PC-9 (cell line): ENCODE data around the gene LYZL6. TPM values are rescaled to one million over a fixed set of nuclear protein-coding genes. Genes with fewer than 3 reads are reported as not detected.
"Not testable (repeated sequence)": the region's sequence is repeated elsewhere in the genome, so short reads cannot be mapped to it uniquely, and the experiment has no call there.

Experiments used
- BruUV-seq: library from RNA; stranded (reverse); fragments of 400-500 nt; replicated peaks from 2 replicates; lab custom pipeline; 2021; lab: Mats Ljungman, UMichigan
- CTCF ChIA-PET: fragments of 300-600 bp; sonication (Branson Sonifier 250); formaldehyde crosslinking; loops from one replicate; lab custom pipeline; 2022; ENCODE audit warnings: antibody characterized with exemption; lab: Charles Lee
- POLR2A ChIA-PET: fragments of 300-600 bp; sonication (Branson Sonifier 250); formaldehyde crosslinking; loops from one replicate; lab custom pipeline; 2022; ENCODE audit warnings: antibody characterized with exemption; ENCODE audit not compliant: unreplicated experiment; lab: Charles Lee
- DNase-seq, 2 experiments: peaks; one replicate each; pipeline versions ENCODE4 v3.0.0 to v3.0.0-alpha.2; 2015 to 2022; ENCODE audit warnings: mixed read lengths in 1 of 2
- H2AFZ ChIP-seq: fragments of 200-600 bp; sonication (generic); 2 replicates; pipeline ENCODE4 v1.8.1; 2017; ENCODE audit warnings: antibody characterized with exemption
- H3F3A ChIP-seq: fragments of 200-600 bp; sonication (generic); 2 replicates; pipeline ENCODE4 v1.8.1; 2017; ENCODE audit warnings: antibody characterized with exemption, mild to moderate bottlenecking, low read depth; ENCODE audit not compliant: insufficient read depth
- H3K27ac ChIP-seq: fragments of 200-600 bp; sonication (generic); 2 replicates; pipeline ENCODE4 v1.6.1; 2016; ENCODE audit warnings: mixed run types
- H3K27me3 ChIP-seq: fragments of 200-600 bp; sonication (generic); 2 replicates; pipeline ENCODE4 v1.6.1; 2016; ENCODE audit warnings: low read depth, mixed run types; ENCODE audit not compliant: insufficient read depth
- H3K36me3 ChIP-seq: fragments of 200-600 bp; sonication (generic); 2 replicates; pipeline ENCODE4 v1.6.1; 2016; ENCODE audit warnings: low read depth, mixed run types
- H3K4me1 ChIP-seq: fragments of 200-600 bp; sonication (generic); replicated peaks from 2 replicates; pipeline ENCODE4 v1.6.1; 2016; ENCODE audit warnings: mixed run types; ENCODE audit not compliant: insufficient read depth
- H3K4me2 ChIP-seq: fragments of 200-600 bp; sonication (generic); 2 replicates; pipeline ENCODE4 v1.6.1; 2017; ENCODE audit warnings: mixed run types
- H3K4me3 ChIP-seq: fragments of 200-600 bp; sonication (generic); 2 replicates; pipeline ENCODE4 v1.6.1; 2016; ENCODE audit warnings: mixed run types
- H3K79me2 ChIP-seq: fragments of 200-600 bp; sonication (generic); 2 replicates; pipeline ENCODE4 v1.6.1; 2017; ENCODE audit warnings: low read depth, mixed run types
- H3K9me2 ChIP-seq: fragments of 200-600 bp; sonication (generic); 2 replicates; pipeline ENCODE4 v1.8.1; 2017; ENCODE audit warnings: mild to moderate bottlenecking; ENCODE audit not compliant: insufficient read depth
- H3K9me3 ChIP-seq: fragments of 200-600 bp; sonication (generic); 2 replicates; pipeline ENCODE4 v1.8.1; 2016; ENCODE audit warnings: low read depth; ENCODE audit not compliant: insufficient read depth
- H4K20me1 ChIP-seq: fragments of 200-600 bp; sonication (generic); 2 replicates; pipeline ENCODE4 v1.8.1; 2017; ENCODE audit not compliant: insufficient read depth
- CTCF ChIP-seq: fragments of 200-600 bp; sonication (generic); conservative IDR thresholded peaks from 2 replicates; pipeline ENCODE4 v1.6.1; 2017; ENCODE audit warnings: mixed run types, antibody characterized with exemption, mild to moderate bottlenecking, moderate library complexity
- EZH2 ChIP-seq: fragments of 200-600 bp; sonication (generic); IDR thresholded peaks from 2 replicates; pipeline ENCODE4 v1.8.0; 2017; ENCODE audit warnings: antibody characterized with exemption, low read depth
- intact Hi-C: fragments of 100-400 bp; cut with micrococcal nuclease; formaldehyde crosslinking; loops from one replicate; pipeline ENCODE4 v1.10.0; 2022; ENCODE audit not compliant: unreplicated experiment
- total RNA-seq: library from RNA; stranded (reverse); gene quantifications from 2 replicates; pipeline ENCODE4 v1.2.3, GENCODE V29; 2021

Gene LYZL6
- total RNA-seq, 1 experiment from 2014 or later: not detected

GRCh38 chr17:35900708-35901480 lies 42.6 kb downstream of the LYZL6 start:
- CTCF ChIA-PET: no interaction called here
- no peaks in the 10 kb centered on the region for H3K9me3 ChIP-seq
- no peak overlapping the region for H3K27ac ChIP-seq
- intact Hi-C loops: no loop called here
- no peaks in the 10 kb centered on the region for H3K79me2 ChIP-seq
- no peak overlapping the region for H3K4me3 ChIP-seq
- POLR2A ChIA-PET: interaction anchor here (0.7 kb wide), 1 partner anchor 30 kb away, joined by 5 read pairs; no protein-coding TSS in a partner anchor
- no peaks in the 10 kb centered on the region for H3K4me1 ChIP-seq
- no peaks in the 10 kb centered on the region; the same call in 1 of the 2 replicates for H3K27me3 ChIP-seq
- TF ChIP-seq EZH2 (no peak), CTCF (no peak)
- H2AFZ ChIP-seq: no peak overlapping the region
- peak in 1 of 2 experiments; percentile 29 for DNase-seq
- no peaks in the 10 kb centered on the region for H3F3A ChIP-seq
- no peak overlapping the region for H3K4me2 ChIP-seq
- no peaks in the 10 kb centered on the region for H3K9me2 ChIP-seq
- no peaks in the 10 kb centered on the region for H4K20me1 ChIP-seq
- BruUV-seq: no TSS peak
- H3K36me3 ChIP-seq: no peaks in the 10 kb centered on the region

- Histone ChIP-seq H4K20me1 (no peaks in the 10 kb centered on the region), H3K9me2 (no peaks in the 10 kb centered on the region), H3K9me3 (no peaks in the 10 kb centered on the region), H2AFZ (no peak overlapping the region), H3F3A (no peaks in the 10 kb centered on the region), H3K27me3 (no peaks in the 10 kb centered on the region; the same call in 1 of the 2 replicates), H3K36me3 (no peaks in the 10 kb centered on the region), H3K27ac (no peak overlapping the region), H3K4me1 (no peaks in the 10 kb centered on the region), H3K4me3 (no peak overlapping the region), H3K4me2 (no peak overlapping the region), H3K79me2 (no peaks in the 10 kb centered on the region)
- CTCF ChIA-PET: no interaction called here
- POLR2A ChIA-PET: no interaction called here
- intact Hi-C loops: no loop called here
- TF ChIP-seq EZH2 (no peak), CTCF (no peak)
- DNase-seq: no peak
- BruUV-seq: no TSS peak
These were observed 43.2 kb downstream of the LYZL6 start for GRCh38 chr17:35900280-35900679.

- Histone ChIP-seq H3K36me3 (no peaks in the 10 kb centered on the region), H3K4me3 (no peak overlapping the region), H4K20me1 (no peaks in the 10 kb centered on the region), H3K4me1 (no peaks in the 10 kb centered on the region), H3K9me3 (no peaks in the 10 kb centered on the region), H3F3A (no peaks in the 10 kb centered on the region), H2AFZ (no peak overlapping the region), H3K4me2 (no peak overlapping the region), H3K79me2 (no peaks in the 10 kb centered on the region), H3K27me3 (no peaks in the 10 kb centered on the region), H3K9me2 (no peaks in the 10 kb centered on the region), H3K27ac (no peak overlapping the region)
- CTCF ChIA-PET: interaction anchor here (0.7 kb wide), 1 partner anchor 135 kb away, joined by 3 read pairs; no protein-coding TSS in a partner anchor
- peak in 1 of 2 experiments; percentile 31 for DNase-seq
- BruUV-seq: no TSS peak
- POLR2A ChIA-PET: interaction anchor here (0.7 kb wide), 2 partner anchors 14 to 16 kb away, joined by 4 to 5 read pairs; no protein-coding TSS in a partner anchor
- TF ChIP-seq CTCF: no peak
- no peak for TF ChIP-seq EZH2
- intact Hi-C loops: no loop called here
These were observed 45.0 kb downstream of the LYZL6 start for GRCh38 chr17:35898283-35899070.

- H3K9me3 ChIP-seq, H3K27me3 ChIP-seq, H3K4me1 ChIP-seq, H3K9me2 ChIP-seq, intact Hi-C loops, H3K79me2 ChIP-seq, H3K4me2 ChIP-seq, H3K4me3 ChIP-seq, H2AFZ ChIP-seq, H3K27ac ChIP-seq, CTCF ChIA-PET, H3F3A ChIP-seq, H4K20me1 ChIP-seq, BruUV-seq, H3K36me3 ChIP-seq, DNase-seq: not testable (repeated sequence)
- POLR2A ChIA-PET: interaction anchor here (0.7 kb wide), 2 partner anchors 15 kb away, joined by 4 to 5 read pairs; no protein-coding TSS in a partner anchor
These were observed 45.7 kb downstream of the LYZL6 start for GRCh38 chr17:35897772-35898171.
